Activated CD4-positive, alpha-beta T cell treated with anti-CD3 and anti-CD28 coated beads, Interleukin-2, amount 50 U/mL, for 24 hours (primary cell): ENCODE data around the gene MAML3.

Experiments used
- DNase-seq, 2 donors: peaks; one replicate each; pipeline ENCODE4 v3.0.0-alpha.2; 2020; ENCODE audit warnings: low read depth in 1 of 2, low spot score in 1 of 2

Gene MAML3

GRCh38 chr4:140012688-140013486, 141.1 kb downstream of the MAML3 start:
- peak; percentile 16 to 43 for DNase-seq

- DNase-seq = no peak
Observed at GRCh38 chr4:140005699-140006098, 148.3 kb downstream of the MAML3 start.

- DNase-seq = no peak
Observed at GRCh38 chr4:140004922-140005627, 148.9 kb downstream of the MAML3 start.

- DNase-seq = no peak
Observed at GRCh38 chr4:140004549-140004895, 149.5 kb downstream of the MAML3 start.

- no peak for DNase-seq
Observed at GRCh38 chr4:140003876-140004548, 150.0 kb downstream of the MAML3 start.

GRCh38 chr4:140000232-140000631, 153.8 kb downstream of the MAML3 start:
- no peak for DNase-seq

GRCh38 chr4:139988863-139989765, 164.9 kb downstream of the MAML3 start:
- peak in 1 of 2 donors; percentile 45 for DNase-seq

GRCh38 chr4:139987502-139987850, 166.5 kb downstream of the MAML3 start:
- no peak for DNase-seq

- no peak for DNase-seq
Observed at GRCh38 chr4:139986689-139987501, 167.1 kb downstream of the MAML3 start.

GRCh38 chr4:139986106-139986505, 167.9 kb downstream of the MAML3 start:
- no peak for DNase-seq

- no peak for DNase-seq
Observed at GRCh38 chr4:139985401-139985800, 168.6 kb downstream of the MAML3 start.

GRCh38 chr4:139984471-139984870, 169.5 kb downstream of the MAML3 start:
- no peak for DNase-seq

- DNase-seq = no peak
Observed at GRCh38 chr4:139978692-139979091, 175.3 kb downstream of the MAML3 start.

GRCh38 chr4:139977838-139978609, 176.0 kb downstream of the MAML3 start:
- no peak for DNase-seq

GRCh38 chr4:139975830-139976272, 178.1 kb downstream of the MAML3 start:
- DNase-seq = no peak

- no peak for DNase-seq
Observed at GRCh38 chr4:139973616-139974015, 180.4 kb downstream of the MAML3 start.

GRCh38 chr4:139973015-139973414, 181.0 kb downstream of the MAML3 start:
- no peak for DNase-seq

GRCh38 chr4:139972305-139972704, 181.7 kb downstream of the MAML3 start:
- DNase-seq = no peak

GRCh38 chr4:139971111-139971510, 182.9 kb downstream of the MAML3 start:
- DNase-seq = no peak
